ENCODE measurements around the gene FAM72B. TPM values are rescaled to one million over a fixed set of nuclear protein-coding genes. Genes with fewer than 3 reads are reported as not detected.

The FAM72B gene
- total RNA-seq, 1 donor from 2014 or later: 2.2 TPM

Other genes with a start within 250 kb of the FAM72B start
- 20.4 and 23.8 TPM in 2 replicates for gene SRGAP2C, start 635 bp upstream of the FAM72B start, total RNA-seq

Data from activated B cell treated with CpG ODN at 0.5 μM for 24 hours (primary cell).